Cardiac atrium fibroblast (primary cell): ENCODE results near the gene RAB11FIP3. TPM values are rescaled to one million over a fixed set of nuclear protein-coding genes. Genes with fewer than 3 reads are reported as not detected.

Experiments
- total RNA-seq: library from RNA; depleted of rRNA; stranded (reverse); fragments of >200 nt; gene quantifications from 2 replicates; pipeline ENCODE4 v1.2.3, GENCODE V29; 2015

RAB11FIP3 gene, protein sequence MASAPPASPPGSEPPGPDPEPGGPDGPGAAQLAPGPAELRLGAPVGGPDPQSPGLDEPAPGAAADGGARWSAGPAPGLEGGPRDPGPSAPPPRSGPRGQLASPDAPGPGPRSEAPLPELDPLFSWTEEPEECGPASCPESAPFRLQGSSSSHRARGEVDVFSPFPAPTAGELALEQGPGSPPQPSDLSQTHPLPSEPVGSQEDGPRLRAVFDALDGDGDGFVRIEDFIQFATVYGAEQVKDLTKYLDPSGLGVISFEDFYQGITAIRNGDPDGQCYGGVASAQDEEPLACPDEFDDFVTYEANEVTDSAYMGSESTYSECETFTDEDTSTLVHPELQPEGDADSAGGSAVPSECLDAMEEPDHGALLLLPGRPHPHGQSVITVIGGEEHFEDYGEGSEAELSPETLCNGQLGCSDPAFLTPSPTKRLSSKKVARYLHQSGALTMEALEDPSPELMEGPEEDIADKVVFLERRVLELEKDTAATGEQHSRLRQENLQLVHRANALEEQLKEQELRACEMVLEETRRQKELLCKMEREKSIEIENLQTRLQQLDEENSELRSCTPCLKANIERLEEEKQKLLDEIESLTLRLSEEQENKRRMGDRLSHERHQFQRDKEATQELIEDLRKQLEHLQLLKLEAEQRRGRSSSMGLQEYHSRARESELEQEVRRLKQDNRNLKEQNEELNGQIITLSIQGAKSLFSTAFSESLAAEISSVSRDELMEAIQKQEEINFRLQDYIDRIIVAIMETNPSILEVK
- 32.1 and 33.0 TPM in 2 replicates for total RNA-seq

DNA sequence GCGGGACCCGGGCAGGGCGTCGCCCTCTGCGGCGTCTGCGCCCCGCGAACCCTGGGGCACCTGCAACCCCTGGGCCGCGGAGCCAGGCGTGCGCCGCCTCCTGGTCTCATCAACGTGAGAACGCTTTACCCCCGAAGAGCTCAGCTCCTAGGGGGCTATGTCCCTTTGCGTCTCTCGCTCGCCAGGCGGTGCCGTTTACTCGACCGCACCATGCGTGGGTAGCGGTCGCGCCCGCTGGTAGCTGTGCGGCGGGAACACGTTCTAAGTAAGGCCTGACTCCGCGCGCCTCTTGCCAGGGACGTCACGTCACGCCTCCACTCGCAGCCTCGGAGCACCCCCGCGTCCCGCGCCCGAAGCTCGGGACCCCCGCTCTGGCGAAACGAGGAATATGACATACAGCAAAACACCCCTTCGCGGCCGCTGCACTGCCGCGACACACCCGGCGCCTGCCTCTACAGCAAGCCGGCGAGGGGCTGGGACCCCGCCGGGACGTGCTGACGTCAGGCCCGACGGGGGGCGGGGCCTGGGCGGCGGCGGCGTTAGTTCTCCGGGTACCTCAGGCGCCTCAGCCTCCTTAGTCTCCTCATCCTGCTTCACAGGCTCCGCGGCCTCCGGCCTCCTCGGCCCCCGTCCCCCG lies at the start of gene RAB11FIP3:
RAB11FIP3 (plus strand) TSS at position 568 of the 637 bp plus-strand sequence. CDS start 358 bp downstream, outside the sequence.

DNA sequence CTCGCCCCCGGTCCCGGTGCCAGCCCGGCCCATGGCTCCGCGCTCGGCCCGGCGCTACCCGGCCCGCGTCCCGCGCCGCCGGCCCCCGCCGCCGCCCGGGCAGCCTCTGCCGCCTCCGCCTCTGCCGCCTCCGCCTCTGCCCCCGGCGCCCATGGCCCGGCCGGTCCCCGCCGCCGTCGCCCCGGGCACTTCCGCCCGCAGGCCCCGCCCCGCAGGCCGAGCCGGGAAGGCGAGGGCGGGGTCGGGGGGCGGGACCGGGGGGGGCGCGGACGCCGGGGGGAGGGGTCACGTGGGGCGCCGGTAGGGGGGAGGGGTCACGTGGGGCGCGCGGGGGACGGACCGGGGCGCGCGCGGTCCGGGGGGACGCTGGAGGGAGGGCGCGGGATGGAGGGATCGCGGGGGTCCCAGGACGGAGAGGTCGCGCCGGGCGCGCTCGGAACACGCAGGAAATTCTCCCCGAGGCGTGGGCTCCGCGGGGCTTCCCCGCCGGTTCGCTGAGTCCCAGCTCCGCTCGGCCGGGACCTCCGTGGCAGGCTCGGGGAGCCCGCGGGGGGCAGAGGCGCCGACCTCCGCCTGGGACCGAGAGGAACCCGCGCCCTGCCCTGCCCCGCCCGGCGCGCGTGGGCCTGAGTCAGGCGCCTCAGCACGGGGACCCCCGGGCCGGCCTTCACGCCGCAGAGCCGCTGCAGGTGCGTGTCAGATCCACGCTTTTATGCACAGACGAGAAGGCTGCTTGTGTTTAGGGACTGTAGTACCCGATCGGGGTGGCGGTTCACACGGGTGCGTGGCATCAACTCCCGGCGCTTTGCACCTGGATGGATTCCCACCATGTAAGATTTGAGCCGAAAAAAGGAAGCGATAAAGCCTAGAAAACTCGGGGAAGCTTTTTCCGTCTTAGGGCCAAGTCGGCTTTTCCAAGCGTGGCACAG lies 43.4 kb upstream of the RAB11FIP3 start, which contains the start of gene PGAP6:
PGAP6 (minus strand) TSS at position 190 of the 929 bp plus-strand sequence; CDS start at position 33, 157 bp downstream.

DNA sequence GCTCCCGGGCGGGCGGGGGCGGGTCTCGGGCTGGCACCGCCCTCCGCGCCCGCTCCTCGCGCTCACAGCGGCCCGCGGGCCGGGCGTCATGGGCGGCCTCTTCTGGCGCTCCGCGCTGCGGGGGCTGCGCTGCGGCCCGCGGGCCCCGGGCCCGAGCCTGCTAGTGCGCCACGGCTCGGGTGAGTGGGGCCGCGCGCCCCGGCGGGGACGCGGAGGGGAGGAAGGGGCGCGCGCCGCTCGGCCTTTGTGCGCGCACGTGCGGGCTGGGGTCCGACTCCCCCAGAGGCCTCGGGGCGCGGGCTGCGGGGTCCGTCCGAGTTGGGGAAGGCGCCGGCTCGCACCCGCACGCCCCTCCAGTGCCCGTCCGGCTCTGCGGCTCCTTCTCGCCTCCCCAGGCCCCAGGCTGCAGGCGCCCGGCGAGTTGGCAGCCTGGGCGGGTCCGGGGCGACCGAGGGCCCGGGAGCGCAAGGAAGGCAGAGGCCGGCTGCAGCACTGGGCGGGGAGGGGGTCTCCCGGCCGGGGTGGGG lies 28.3 kb upstream of the RAB11FIP3 start, which contains the start of gene NME4:
NME4 (plus strand) TSS at position 65 of the 527 bp plus-strand sequence; CDS start at position 89, 24 bp downstream.

DNA sequence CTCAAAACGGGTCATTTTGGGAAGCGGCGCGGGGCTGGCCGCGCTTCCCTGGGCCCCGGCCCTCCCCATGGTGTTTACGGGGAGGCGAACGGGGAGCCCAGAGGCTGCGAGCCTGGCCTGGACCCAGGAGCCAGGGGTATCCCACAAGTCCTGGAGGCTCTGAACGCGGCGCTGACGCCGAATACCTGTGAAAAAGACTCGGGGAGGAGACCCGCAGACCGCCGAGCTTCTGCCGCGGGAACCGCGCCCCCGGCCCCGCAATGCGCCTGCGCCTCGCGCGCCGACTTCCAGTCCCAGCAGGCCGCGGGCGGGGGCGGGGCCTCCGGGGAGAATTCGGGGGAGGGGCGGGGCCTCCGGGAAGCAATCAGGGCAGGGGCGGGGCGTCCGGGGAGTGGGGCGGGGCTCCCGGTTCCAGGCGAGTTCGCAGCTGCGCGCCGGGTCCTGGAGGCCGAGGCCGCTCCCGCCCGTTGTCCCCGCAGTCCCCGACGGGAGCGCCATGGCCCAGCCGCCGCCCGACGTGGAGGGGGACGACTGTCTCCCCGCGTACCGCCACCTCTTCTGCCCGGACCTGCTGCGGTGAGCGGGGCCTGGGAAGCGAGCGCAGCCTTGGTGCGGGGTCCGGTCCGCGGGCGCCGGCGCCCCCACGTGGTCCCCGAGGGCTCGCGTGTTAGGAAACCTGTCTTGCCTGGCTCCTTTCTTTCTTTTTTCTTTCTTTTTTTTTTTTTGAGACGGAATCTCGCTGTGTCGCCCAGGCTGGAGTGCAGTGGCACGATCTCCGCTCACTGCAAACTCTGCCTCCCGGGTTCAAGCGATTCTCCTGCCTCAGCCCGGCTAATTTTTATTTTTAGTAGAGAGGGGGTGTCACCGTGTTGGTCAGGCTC lies 23.7 kb upstream of the RAB11FIP3 start, which contains the start of gene DECR2:
DECR2 (plus strand) TSS at position 418 of the 881 bp plus-strand sequence; CDS start at position 497, 79 bp downstream.

DNA sequence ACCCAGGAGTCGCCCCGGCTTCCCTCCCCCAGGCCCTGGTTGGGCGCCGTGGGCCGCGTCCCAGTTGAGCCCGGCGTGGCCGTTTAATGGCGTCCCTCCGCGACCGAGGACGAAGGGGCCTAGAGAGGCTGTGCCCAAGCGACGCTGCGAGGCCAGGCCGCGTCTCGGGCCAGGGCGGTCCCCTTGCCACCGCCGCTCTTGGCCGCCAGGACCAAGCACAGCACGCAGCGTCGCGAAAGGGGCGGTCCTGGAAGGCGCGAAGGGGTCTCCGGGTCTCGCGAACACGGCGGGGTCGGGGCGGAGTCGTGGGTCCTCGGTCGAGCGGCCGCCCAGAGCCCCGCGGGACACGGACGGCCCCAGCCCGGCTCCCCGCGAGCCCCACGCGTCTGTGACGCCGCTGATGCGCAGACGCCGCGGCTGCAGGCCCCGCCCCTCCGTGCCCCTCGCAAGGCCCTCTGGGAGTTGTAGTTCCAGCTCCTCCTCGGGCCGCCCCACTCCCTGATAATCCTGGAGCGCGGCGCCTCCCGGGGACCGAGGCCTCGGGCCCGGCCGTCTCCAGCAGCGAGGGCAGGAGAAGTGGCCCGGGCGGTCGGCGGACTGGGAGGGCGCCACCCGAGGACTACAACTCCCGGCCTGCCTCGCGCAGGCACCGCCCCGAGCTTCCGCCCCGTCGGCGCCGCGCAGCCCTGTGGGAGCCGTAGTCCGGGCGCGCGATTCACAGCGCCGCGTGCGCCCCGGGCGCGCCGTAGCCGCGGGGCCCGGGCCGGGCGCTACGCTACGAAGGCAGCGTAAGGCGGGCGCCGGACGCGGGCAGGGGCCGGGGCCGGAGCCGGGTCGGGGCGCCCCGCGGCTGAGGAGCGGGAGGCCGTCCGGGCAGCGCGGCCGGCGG lies 101.8 kb downstream of the RAB11FIP3 start, which contains the start of gene CAPN15:
CAPN15 (plus strand) TSS at position 698 of the 889 bp plus-strand sequence. CDS start 19,127 bp downstream, outside the sequence.

DNA sequence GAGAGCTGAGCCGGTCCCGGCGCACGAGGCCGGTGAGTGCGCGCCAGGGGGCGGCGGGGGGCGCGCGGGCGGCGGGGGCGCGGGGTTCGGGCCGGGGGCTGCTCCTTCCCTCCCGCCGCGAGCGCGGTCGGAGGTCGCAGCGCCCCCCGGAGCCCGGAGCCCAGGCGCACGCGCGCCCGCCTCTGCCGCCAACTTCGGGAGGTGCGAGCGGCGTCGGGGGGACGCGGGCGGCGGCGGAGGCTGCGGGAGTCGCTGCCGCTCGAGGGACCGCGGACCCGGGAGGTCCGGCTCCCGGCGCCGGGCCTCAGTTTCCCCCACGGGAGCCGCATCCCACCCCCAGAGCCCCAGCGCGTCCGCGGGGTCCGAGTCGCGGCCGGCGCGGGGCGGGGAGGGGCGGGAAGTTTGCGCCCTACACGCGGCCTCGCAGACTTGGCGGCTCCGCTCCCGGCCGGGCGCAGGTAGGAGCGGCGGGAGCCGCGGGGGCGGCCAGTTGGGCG lies 134.8 kb downstream of the RAB11FIP3 start, which contains the start of gene PRR35:
PRR35 (plus strand) TSS at position 191 of the 497 bp plus-strand sequence. CDS start 2,901 bp downstream, outside the sequence.

DNA sequence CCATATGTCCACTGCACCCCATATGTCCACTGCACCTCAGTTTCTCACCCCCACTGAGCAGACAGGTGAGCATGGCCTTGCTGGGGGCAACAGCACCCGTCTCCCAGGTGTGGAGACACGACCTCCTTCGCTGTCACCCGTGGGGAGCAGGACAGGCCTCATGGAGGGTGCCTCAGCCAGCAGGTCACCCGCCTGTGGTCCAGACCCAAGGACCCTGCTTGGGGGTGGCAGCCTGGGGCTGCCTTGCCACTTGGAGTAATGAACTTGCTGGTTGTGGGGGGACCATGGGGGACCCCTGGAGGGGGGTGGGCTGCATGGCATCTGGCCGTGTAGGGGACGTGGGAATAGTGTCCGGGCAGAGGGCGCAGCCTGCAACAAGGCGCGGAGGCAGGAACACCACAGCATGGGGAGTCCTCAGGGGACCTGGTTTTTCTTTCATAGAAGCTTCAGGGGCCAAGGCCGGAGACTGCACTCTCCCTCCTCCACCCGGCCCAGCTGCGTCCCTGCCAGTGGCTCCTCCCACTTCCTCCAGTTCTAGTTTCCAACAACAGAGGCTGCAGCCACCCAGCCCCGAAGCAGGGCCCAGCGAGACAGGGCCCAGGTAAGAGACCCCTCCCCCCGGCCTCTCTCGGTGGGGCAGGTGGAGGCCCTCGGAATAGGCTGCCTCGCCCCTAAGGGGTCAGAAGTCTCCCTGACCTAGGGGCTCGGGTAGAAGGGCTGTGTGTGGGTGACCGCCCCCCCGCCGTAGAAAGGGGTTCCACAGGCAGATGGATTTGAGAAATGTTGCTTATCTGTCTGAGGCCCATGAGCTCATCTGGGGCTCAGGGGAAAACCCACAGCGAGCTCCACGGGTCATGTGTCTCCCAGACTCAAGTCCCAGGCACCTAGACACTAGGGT lies 141.3 kb downstream of the RAB11FIP3 start, which contains the start of gene NHLRC4:
NHLRC4 (plus strand) TSS at position 531 of the 898 bp plus-strand sequence. CDS start 1,043 bp downstream, outside the sequence.

DNA sequence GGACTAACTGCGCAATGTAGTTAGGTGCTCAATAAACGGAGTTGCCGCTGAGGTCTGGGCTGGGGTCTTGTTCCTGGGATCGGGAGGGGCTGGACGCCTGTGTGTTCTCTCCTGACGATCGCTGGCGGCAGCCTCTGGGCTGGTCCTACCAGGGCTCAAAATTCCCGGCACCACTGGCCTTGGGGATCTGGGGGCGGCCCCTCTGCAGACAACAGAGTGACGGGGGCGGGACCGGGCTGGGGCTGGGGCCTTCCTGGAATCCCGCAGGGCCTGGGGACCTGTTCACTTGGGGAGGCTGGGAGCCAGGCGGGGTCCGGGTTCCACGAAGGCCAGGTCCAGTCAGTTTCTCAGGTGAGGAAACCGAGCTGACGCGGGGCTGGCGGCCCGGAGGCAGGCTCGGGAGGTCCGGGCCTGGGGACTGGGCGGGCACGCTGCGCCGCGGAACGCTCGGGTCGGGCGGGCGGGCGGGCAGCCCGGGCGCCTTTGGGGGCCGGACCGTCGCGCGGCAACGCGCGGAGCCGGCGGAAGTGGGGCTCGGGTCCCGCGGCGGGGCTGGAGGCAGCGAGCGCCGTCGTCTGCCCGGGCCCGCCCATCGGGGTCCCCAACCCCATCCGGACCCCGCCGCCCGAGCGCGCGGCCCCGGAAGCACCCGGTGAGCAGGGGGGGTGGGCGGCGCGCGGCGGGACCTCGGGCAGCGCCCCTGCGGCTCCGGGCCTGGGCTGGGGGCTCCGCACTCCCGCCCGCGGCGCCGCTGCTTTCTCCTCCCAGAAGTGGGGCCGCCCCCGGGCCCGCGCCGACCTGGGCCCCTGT lies 144.2 kb downstream of the RAB11FIP3 start, which contains the start of gene PIGQ:
PIGQ (plus strand) TSS at position 524 of the 810 bp plus-strand sequence. CDS start 4,107 bp downstream, outside the sequence.

Other genes starting within 250 kb of the RAB11FIP3 start
- gene HBA1, start 249.0 kb upstream of the RAB11FIP3 start, total RNA-seq = 5.8 TPM in 1 of 2 replicates, not detected in the other
- gene HBQ1, start 245.2 kb upstream of the RAB11FIP3 start, total RNA-seq = not detected in 2 replicates
- gene LUC7L, start 196.2 kb upstream of the RAB11FIP3 start, total RNA-seq = 29.8 and 30.0 TPM in 2 replicates
- gene FAM234A, start 190.8 kb upstream of the RAB11FIP3 start, total RNA-seq = 119 and 130 TPM in 2 replicates
- 4.9 and 5.2 TPM in 2 replicates for gene RGS11, start 149.7 kb upstream of the RAB11FIP3 start, total RNA-seq
- gene ARHGDIG, start 145.1 kb upstream of the RAB11FIP3 start, total RNA-seq = 2.2 and 2.3 TPM in 2 replicates
- 0.18 and 0.32 TPM in 2 replicates for gene PDIA2, start 142.5 kb upstream of the RAB11FIP3 start, total RNA-seq
- gene AXIN1, start 72.9 kb upstream of the RAB11FIP3 start, total RNA-seq = 16.2 and 21.5 TPM in 2 replicates
- gene MRPL28, start 55.1 kb upstream of the RAB11FIP3 start, total RNA-seq = 59.8 and 94.1 TPM in 2 replicates
- gene PGAP6, start 43.7 kb upstream of the RAB11FIP3 start, total RNA-seq = 40.1 and 47.3 TPM in 2 replicates
- gene NME4, start 28.4 kb upstream of the RAB11FIP3 start, total RNA-seq = 175 and 182 TPM in 2 replicates
- 9.6 and 16.8 TPM in 2 replicates for gene DECR2, start 23.8 kb upstream of the RAB11FIP3 start, total RNA-seq
- gene CAPN15, start 102.1 kb downstream of the RAB11FIP3 start, total RNA-seq = 32.9 and 43.7 TPM in 2 replicates
- not detected in 2 replicates for gene PRR35, start 134.7 kb downstream of the RAB11FIP3 start, total RNA-seq
- gene NHLRC4, start 141.4 kb downstream of the RAB11FIP3 start, total RNA-seq = 2.2 and 6.5 TPM in 2 replicates
- gene PIGQ, start 144.3 kb downstream of the RAB11FIP3 start, total RNA-seq = 22.4 and 30.7 TPM in 2 replicates
- gene RAB40C, start 164.4 kb downstream of the RAB11FIP3 start, total RNA-seq = 11.6 and 18.6 TPM in 2 replicates
- gene WFIKKN1, start 205.3 kb downstream of the RAB11FIP3 start, total RNA-seq = under 0.01 TPM in 1 of 2 replicates, not detected in the other
- gene METTL26, start 210.7 kb downstream of the RAB11FIP3 start, total RNA-seq = 119 and 170 TPM in 2 replicates
- gene MCRIP2, start 216.2 kb downstream of the RAB11FIP3 start, total RNA-seq = 28.2 and 41.8 TPM in 2 replicates
- 9.2 and 12.6 TPM in 2 replicates for gene WDR90, start 223.7 kb downstream of the RAB11FIP3 start, total RNA-seq
- 48.6 and 67.3 TPM in 2 replicates for gene RHOT2, start 242.5 kb downstream of the RAB11FIP3 start, total RNA-seq